Fibroblast of lung (primary cell): ENCODE data around the gene RNASE12. TPM values are rescaled to one million over a fixed set of nuclear protein-coding genes. Genes with fewer than 3 reads are reported as not detected.
"Not testable (repeated sequence)": the region's sequence is repeated elsewhere in the genome, so short reads cannot be mapped to it uniquely, and the experiment has no call there.

Experiments
- DNase-seq, 2 donors: peaks; one replicate each; pipeline versions ENCODE4 v3.0.0 to v3.0.0-alpha.2; 2010; ENCODE audit warnings: low read depth in 2 of 2
- H2AFZ ChIP-seq: 2 replicates; pipeline ENCODE4 v1.5.1; 2012; ENCODE audit warnings: low read length, control low read depth, inconsistent platforms
- H3K27ac ChIP-seq: 2 replicates; pipeline ENCODE4 v1.5.1; 2011; ENCODE audit warnings: low read length, control low read depth; ENCODE audit not compliant: insufficient read depth
- H3K27me3 ChIP-seq: 2 replicates; pipeline ENCODE4 v1.5.1; 2011; ENCODE audit warnings: mild to moderate bottlenecking, low read length; ENCODE audit not compliant: control insufficient read depth, insufficient read depth
- H3K36me3 ChIP-seq: 2 replicates; pipeline ENCODE4 v1.5.1; 2011; ENCODE audit warnings: low read length; ENCODE audit not compliant: control insufficient read depth, insufficient read depth
- H3K4me1 ChIP-seq: 2 replicates; pipeline ENCODE4 v1.5.1; 2011; ENCODE audit warnings: low read length; ENCODE audit not compliant: control insufficient read depth, insufficient read depth; ENCODE audit errors: extremely low read depth
- H3K4me2 ChIP-seq: 2 replicates; pipeline ENCODE4 v1.5.1; 2011; ENCODE audit warnings: low read length, control low read depth; ENCODE audit not compliant: insufficient read depth; ENCODE audit errors: extremely low read depth
- H3K4me3 ChIP-seq, 4 experiments: fragments of 200-600 bp in 1 of 4; sonication (generic) in 1 of 4; replicated peaks in 1 of 4; 2 replicates each; pipeline ENCODE4 v1.5.1; 2011 to 2016; ENCODE audit warnings: low read length in 4 of 4, low read depth in 3 of 4, mild to moderate bottlenecking in 3 of 4, control low read depth in 2 of 4, inconsistent platforms in 1 of 4, mixed read lengths in 1 of 4; ENCODE audit not compliant: insufficient read depth in 1 of 4; ENCODE audit errors: control extremely low read depth in 1 of 4
- H3K79me2 ChIP-seq: 2 replicates; pipeline ENCODE4 v1.5.1; 2012; ENCODE audit warnings: mild to moderate bottlenecking, low read length, inconsistent platforms; ENCODE audit not compliant: control insufficient read depth, insufficient read depth
- H3K9ac ChIP-seq: 2 replicates; pipeline ENCODE4 v1.5.1; 2011; ENCODE audit warnings: mild to moderate bottlenecking, low read length, control low read depth; ENCODE audit not compliant: insufficient read depth
- H3K9me3 ChIP-seq: 2 replicates; pipeline ENCODE4 v1.5.1; 2012; ENCODE audit warnings: low read depth, low read length; ENCODE audit not compliant: control insufficient read depth, insufficient read depth
- H4K20me1 ChIP-seq: 2 replicates; pipeline ENCODE4 v1.5.1; 2011; ENCODE audit warnings: low read length; ENCODE audit not compliant: control insufficient read depth, insufficient read depth; ENCODE audit errors: extremely low read depth
- CTCF ChIP-seq, 2 donors: IDR thresholded peaks in 1 of 2; conservative IDR thresholded peaks in 1 of 2; 1 replicate in 1 of 2; 2 replicates in 1 of 2; pipeline ENCODE4 v1.5.1; 2011 to 2012; ENCODE audit warnings: low read length in 2 of 2, control low read depth in 1 of 2, inconsistent platforms in 1 of 2, low read depth in 1 of 2, mild to moderate bottlenecking in 1 of 2
- EZH2 ChIP-seq: IDR thresholded peaks from 2 replicates; pipeline ENCODE4 v1.5.1; 2012; ENCODE audit warnings: low read length, control low read depth, mild to moderate bottlenecking; ENCODE audit errors: missing control alignments
- polyA plus RNA-seq, 2 donors: library from polyadenylated mRNA; depleted of rRNA in 1 of 2; stranded (reverse) in 1 of 2; unstranded in 1 of 2; fragments of >200 nt; gene quantifications; 2 replicates each; pipeline ENCODE4 v1.2.1, GENCODE V29; 2011 to 2012; ENCODE audit warnings: missing spikeins in 1 of 2
- total RNA-seq: library from RNA; depleted of rRNA; stranded (reverse); fragments of >200 nt; gene quantifications from 2 replicates; pipeline ENCODE4 v1.2.1, GENCODE V29; 2014

The RNASE12 gene
- total and polyA plus RNA-seq, 2 donors (not counting 1 experiment from before 2014, with no cell fraction given): not detected

GRCh38 chr14:20580242-20580641 is 10.9 kb downstream of the RNASE12 start:
- no peaks in the 10 kb centered on the region for H3K79me2 ChIP-seq
- no peak overlapping the region for H3K27ac ChIP-seq
- H3K9me3 ChIP-seq: no peaks in the 10 kb centered on the region
- no peaks in the 10 kb centered on the region for H4K20me1 ChIP-seq
- DNase-seq: no peak
- peaks cover 4% of the 10 kb centered on the region for H3K27me3 ChIP-seq
- no peak overlapping the region for H2AFZ ChIP-seq
- H3K36me3 ChIP-seq: no peaks in the 10 kb centered on the region
- no peaks in the 10 kb centered on the region for H3K4me1 ChIP-seq
- no peak overlapping the region for H3K4me2 ChIP-seq
- no peak overlapping the region for H3K9ac ChIP-seq
- TF ChIP-seq CTCF (conservative IDR thresholded peaks at IDR 0.05 in 1 of 2, IDR thresholded peaks at IDR 0.05 in 1 of 2; ENCODE audit: low read depth in 1 of 2, low read length in 2 of 2) (no peak), EZH2 (no peak)
- no peak overlapping the region for H3K4me3 ChIP-seq

- Histone ChIP-seq H2AFZ (no peak overlapping the region), H3K79me2 (no peaks in the 10 kb centered on the region), H3K9me3 (no peaks in the 10 kb centered on the region), H3K9ac (no peak overlapping the region), H3K36me3 (no peaks in the 10 kb centered on the region), H3K4me3 (no peak overlapping the region), H3K27me3 (peaks cover 2% of the 10 kb centered on the region), H4K20me1 (no peaks in the 10 kb centered on the region), H3K4me1 (no peaks in the 10 kb centered on the region), H3K27ac (no peak overlapping the region), H3K4me2 (no peak overlapping the region)
- no peak for DNase-seq
- TF ChIP-seq CTCF (conservative IDR thresholded peaks at IDR 0.05 in 1 of 2, IDR thresholded peaks at IDR 0.05 in 1 of 2; ENCODE audit: low read depth in 1 of 2, low read length in 2 of 2) (no peak), EZH2 (no peak)
Measured at GRCh38 chr14:20578784-20579502, 12.2 kb downstream of the RNASE12 start.

GRCh38 chr14:20578325-20578724 is 12.9 kb downstream of the RNASE12 start:
- Histone ChIP-seq H3K9me3 (no peaks in the 10 kb centered on the region), H3K4me3 (no peak overlapping the region), H2AFZ (no peak overlapping the region), H3K79me2 (no peaks in the 10 kb centered on the region), H3K27me3 (no peaks in the 10 kb centered on the region), H3K27ac (no peak overlapping the region), H3K9ac (no peak overlapping the region), H3K36me3 (no peaks in the 10 kb centered on the region), H3K4me1 (no peaks in the 10 kb centered on the region), H4K20me1 (no peaks in the 10 kb centered on the region), H3K4me2 (no peak overlapping the region)
- no peak for TF ChIP-seq EZH2
- TF ChIP-seq CTCF (conservative IDR thresholded peaks at IDR 0.05 in 1 of 2, IDR thresholded peaks at IDR 0.05 in 1 of 2; ENCODE audit: low read depth in 1 of 2, low read length in 2 of 2): no peak
- DNase-seq: no peak

GRCh38 chr14:20572382-20572990 is 18.7 kb downstream of the RNASE12 start:
- not testable (repeated sequence) for H3K4me2 ChIP-seq, H3K79me2 ChIP-seq, H3K4me3 ChIP-seq, DNase-seq, H3K27me3 ChIP-seq, H3K4me1 ChIP-seq, H3K36me3 ChIP-seq, H3K27ac ChIP-seq, H3K9me3 ChIP-seq, H4K20me1 ChIP-seq, H2AFZ ChIP-seq, H3K9ac ChIP-seq

- H3K4me3 ChIP-seq, H3K27me3 ChIP-seq, H3K9me3 ChIP-seq, H2AFZ ChIP-seq, H3K9ac ChIP-seq, H3K36me3 ChIP-seq, H3K79me2 ChIP-seq, H3K4me1 ChIP-seq, H3K4me2 ChIP-seq, H3K27ac ChIP-seq, H4K20me1 ChIP-seq, DNase-seq: not testable (repeated sequence)
Measured at GRCh38 chr14:20570720-20571119, 20.5 kb downstream of the RNASE12 start.
